Mucosa of descending colon (tissue), 3 donors: ENCODE data around the gene IP6K1. TPM values are rescaled to one million over a fixed set of nuclear protein-coding genes. Genes with fewer than 3 reads are reported as not detected.

Experiments used
- ATAC-seq: fragments of 200-7000 bp; cut with Tn5 transposase; one replicate; pipeline ENCODE4 v1.9.1; 2020; ENCODE audit warnings: mild to moderate bottlenecking, moderate library complexity
- DNase-seq, 3 donors: peaks; one replicate each; pipeline ENCODE4 v3.0.0-alpha.2; 2020
- H3K36me3 ChIP-seq: fragments of 200-600 bp; one replicate; pipeline ENCODE4 v1.8.0; 2021; ENCODE audit warnings: low read depth, mild to moderate bottlenecking
- H3K4me1 ChIP-seq: fragments of 200-600 bp; one replicate; pipeline ENCODE4 v1.8.0; 2021; ENCODE audit warnings: low read depth, mild to moderate bottlenecking
- H3K4me3 ChIP-seq: fragments of 200-600 bp; one replicate; pipeline ENCODE4 v1.8.0; 2021; ENCODE audit warnings: mild to moderate bottlenecking
- H3K9me3 ChIP-seq: fragments of 200-600 bp; one replicate; pipeline ENCODE4 v1.8.0; 2021; ENCODE audit warnings: mild to moderate bottlenecking
- CTCF ChIP-seq: fragments of 200-600 bp; IDR thresholded peaks from one replicate; pipeline ENCODE4 v1.8.0; 2022; ENCODE audit warnings: antibody characterized with exemption, mild to moderate bottlenecking
- intact Hi-C, 2 donors: fragments of 100-400 bp; cut with DNase I in 1 of 2; cut with micrococcal nuclease in 1 of 2; formaldehyde crosslinking; loops; one replicate each; pipeline versions ENCODE4 v1.11.0 to v1.11.1; 2022; cut with DNase I, micrococcal nuclease
- total RNA-seq, 3 donors: library from RNA; stranded (reverse); fragmentation: NEBNext Ultra II Directional in 2 of 3; extraction: Animal tissue kit (Norgen Biotek cat#: 25700) in 2 of 3; gene quantifications; one replicate each; pipeline versions ENCODE4 v1.2.1 to v1.2.4, GENCODE V29; 2021 to 2023
- donor health status: DM: no; HTN: no; CAD: no; lungs with moderate emphysema.
- donor health status: DM: no; HTN: no; CAD: no.
- donor health status: DM: no; HTN: yes; CAD: no.

Gene IP6K1
- total RNA-seq, 3 donors from 2014 or later = 33.1 to 52.5 (median 39.5) TPM

- no peak for DNase-seq
- peaks cover 44% of the 10 kb centered on the region for H3K4me1 ChIP-seq
These were observed 63.4 kb downstream of the IP6K1 start for GRCh38 chr3:49722896-49723295.

GRCh38 chr3:49721896-49722781 is 64.2 kb downstream of the IP6K1 start:
- H3K4me1 ChIP-seq = peaks cover 44% of the 10 kb centered on the region

More at GRCh38 chr3:49722896-49723295, 63.4 kb downstream of the IP6K1 start:
- ATAC-seq = no peak
- intact Hi-C loops = no loop called here
- Histone ChIP-seq H3K36me3 (peaks cover 5% of the 10 kb centered on the region), H3K9me3 (no peaks in the 10 kb centered on the region), H3K4me3 (peak overlapping the region; percentile 96)
- TF ChIP-seq CTCF = no peak

GRCh38 chr3:49721596-49721895 is 64.8 kb downstream of the IP6K1 start:
- intact Hi-C loops = no loop called here
- H3K4me3 ChIP-seq = no peak overlapping the region
- peaks cover 40% of the 10 kb centered on the region for H3K4me1 ChIP-seq
- H3K36me3 ChIP-seq = peaks cover 5% of the 10 kb centered on the region
- ATAC-seq (no peak), DNase-seq (no peak)
- no peak for TF ChIP-seq CTCF
- H3K9me3 ChIP-seq = no peaks in the 10 kb centered on the region

More at GRCh38 chr3:49721896-49722781, 64.2 kb downstream of the IP6K1 start:
- peaks cover 5% of the 10 kb centered on the region for H3K36me3 ChIP-seq
- ATAC-seq (no peak), DNase-seq (peak in 1 of 3 donors; percentile 40)
- intact Hi-C loops = no loop called here
- H3K4me3 ChIP-seq = no peak overlapping the region
- no peak for TF ChIP-seq CTCF
- H3K9me3 ChIP-seq = no peaks in the 10 kb centered on the region

DNA sequence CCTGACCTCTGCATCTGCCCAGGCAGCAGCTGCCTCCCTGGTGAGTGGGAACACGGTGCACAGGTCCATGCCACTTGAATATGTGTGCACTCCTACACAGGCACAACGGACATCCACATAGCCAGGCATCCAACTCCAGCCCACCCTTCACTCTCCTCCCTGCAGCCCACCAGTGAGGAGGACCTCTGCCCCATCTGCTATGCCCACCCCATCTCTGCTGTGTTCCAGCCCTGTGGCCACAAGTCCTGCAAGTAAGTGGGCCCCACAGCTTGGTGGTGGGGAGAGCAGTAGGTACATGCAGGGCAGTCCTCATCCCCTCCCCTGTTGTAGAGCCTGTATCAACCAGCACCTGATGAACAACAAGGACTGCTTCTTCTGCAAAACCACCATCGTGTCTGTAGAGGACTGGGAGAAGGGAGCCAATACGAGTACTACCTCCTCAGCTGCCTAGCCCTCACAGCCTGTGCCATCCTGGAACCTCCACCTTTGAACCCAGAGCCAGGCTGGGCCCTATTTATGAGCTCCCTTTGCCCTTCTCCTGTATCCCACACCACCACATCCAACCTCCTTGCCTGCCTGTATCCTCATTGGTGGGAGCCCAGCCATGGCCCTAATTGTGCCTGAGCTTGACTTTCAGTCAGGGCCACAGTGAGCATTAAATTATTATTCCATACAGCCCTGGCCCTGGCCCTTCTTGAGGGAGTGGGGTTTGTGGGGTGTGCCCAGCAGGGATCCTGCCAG is 65.3 kb downstream of the IP6K1 start:
- Histone ChIP-seq H3K4me3 (no peak overlapping the region), H3K9me3 (no peaks in the 10 kb centered on the region), H3K36me3 (peaks cover 5% of the 10 kb centered on the region), H3K4me1 (peaks cover 37% of the 10 kb centered on the region)
- ATAC-seq (no peak), DNase-seq (peak in 1 of 3 donors; percentile 32)
- intact Hi-C loops = no loop called here
- TF ChIP-seq CTCF = no peak

- no peaks in the 10 kb centered on the region for H3K9me3 ChIP-seq
- intact Hi-C loops = no loop called here
- H3K4me1 ChIP-seq = peaks cover 35% of the 10 kb centered on the region
- ATAC-seq (peak; percentile 70), DNase-seq (peak; percentile 96 to 99 (median 97))
- peaks cover 5% of the 10 kb centered on the region for H3K36me3 ChIP-seq
- H3K4me3 ChIP-seq = peak within 1 kb of the TSS; percentile 26
- peak; percentile 29 for TF ChIP-seq CTCF
These were observed 67.0 kb downstream of the IP6K1 start, which contains the start of gene AMIGO3 for GRCh38 chr3:49719214-49719884. Gene AMIGO3, minus strand, starts transcription at chr3:49719684. Its CDS starts 219 bp downstream, at chr3:49719465.
